B cell (primary cell): ENCODE data around the gene TEAD1. TPM values are rescaled to one million over a fixed set of nuclear protein-coding genes. Genes with fewer than 3 reads are reported as not detected.

ENCODE experiments used
- ATAC-seq: fragments of 200-7000 bp; cut with Tn5 transposase; one replicate; pipeline ENCODE4 v1.10.0; 2021; ENCODE audit warnings: low read depth, mild to moderate bottlenecking, moderate number of reproducible peaks, moderate library complexity
- CTCF ChIA-PET: fragments of 350-600 bp; sonication (Branson Sonifier 250); formaldehyde crosslinking; loops from one replicate; lab custom pipeline; 2021; ENCODE audit warnings: antibody characterized with exemption, inconsistent platforms; lab: Charles Lee
- POLR2A ChIA-PET: fragments of 350-600 bp; sonication (Branson Sonifier 250); formaldehyde crosslinking; loops from one replicate; lab custom pipeline; 2021; ENCODE audit warnings: antibody characterized with exemption; lab: Charles Lee
- DNase-seq: peaks from one replicate; pipeline ENCODE4 v3.0.0; 2013
- H2AFZ ChIP-seq: 2 replicates; pipeline ENCODE4 v1.6.1; 2012; ENCODE audit warnings: mild to moderate bottlenecking, low read depth, low read length; ENCODE audit not compliant: insufficient read depth, poor library complexity, severe bottlenecking
- H3K27ac ChIP-seq, 2 donors: 1 replicate in 1 of 2; 2 replicates in 1 of 2; pipeline ENCODE4 v1.5.1; 2012 to 2013; ENCODE audit warnings: low read length in 2 of 2, mild to moderate bottlenecking in 2 of 2, moderate library complexity in 1 of 2
- H3K27me3 ChIP-seq, 4 experiments: fragments of 200-600 bp in 1 of 4; sonication (generic) in 1 of 4; replicated peaks in 1 of 4; 1 replicate in 2 of 4; 2 replicates in 2 of 4; pipeline versions ENCODE4 v1.6.1 to v1.7.0; 2013 to 2016; ENCODE audit warnings: low read length in 3 of 4, mild to moderate bottlenecking in 2 of 4, mixed read lengths in 1 of 4, moderate library complexity in 1 of 4; ENCODE audit not compliant: insufficient read depth in 4 of 4, control insufficient read depth in 3 of 4; ENCODE audit errors: control extremely low read depth in 1 of 4
- H3K36me3 ChIP-seq, 2 experiments: replicated peaks in 1 of 2; 1 replicate in 1 of 2; 2 replicates in 1 of 2; pipeline versions ENCODE4 v1.6.1 to v1.7.1; 2013; ENCODE audit warnings: low read length in 1 of 2; ENCODE audit not compliant: insufficient read depth in 2 of 2, control insufficient read depth in 1 of 2; ENCODE audit errors: control extremely low read depth in 1 of 2, extremely low read depth in 1 of 2
- H3K4me1 ChIP-seq, 2 donors: fragments of 200-600 bp in 1 of 2; sonication (generic) in 1 of 2; 1 replicate in 1 of 2; 2 replicates in 1 of 2; pipeline versions ENCODE4 v1.5.1 to v1.6.1; 2013 to 2017; ENCODE audit warnings: low read length in 2 of 2; ENCODE audit not compliant: control insufficient read depth in 2 of 2, insufficient read depth in 2 of 2
- H3K4me2 ChIP-seq: replicated peaks from 2 replicates; pipeline ENCODE3; 2012; ENCODE audit warnings: mild to moderate bottlenecking, low read depth, low read length; ENCODE audit not compliant: poor library complexity, severe bottlenecking
- H3K4me3 ChIP-seq, 5 experiments: fragments of 200-600 bp in 1 of 5; sonication (generic) in 1 of 5; 1 replicate in 3 of 5; 2 replicates in 2 of 5; pipeline versions ENCODE4 v1.5.1 to v1.7.0; 2011 to 2016; ENCODE audit warnings: low read length in 4 of 5, mild to moderate bottlenecking in 4 of 5, low read depth in 2 of 5, control low read depth in 1 of 5, moderate library complexity in 1 of 5; ENCODE audit not compliant: insufficient read depth in 1 of 5; ENCODE audit errors: control extremely low read depth in 1 of 5, extremely low read depth in 1 of 5
- H3K79me2 ChIP-seq: fragments of 200-600 bp; sonication (generic); one replicate; pipeline ENCODE4 v1.6.0; 2016; ENCODE audit warnings: low read length; ENCODE audit not compliant: control insufficient read depth, insufficient read depth
- H3K9ac ChIP-seq: fragments of 200-600 bp; sonication (generic); 2 replicates; pipeline ENCODE4 v1.6.1; 2017; ENCODE audit warnings: mild to moderate bottlenecking, low read length, moderate library complexity
- H3K9me3 ChIP-seq, 3 donors: one replicate each; pipeline versions ENCODE4 v1.6.1 to v1.7.1; 2013; ENCODE audit warnings: low read length in 2 of 3; ENCODE audit not compliant: control insufficient read depth in 2 of 3, insufficient read depth in 1 of 3; ENCODE audit errors: control extremely low read depth in 1 of 3
- H4K20me1 ChIP-seq: 2 replicates; pipeline ENCODE4 v1.6.0; 2012; ENCODE audit warnings: mild to moderate bottlenecking, low read length; ENCODE audit not compliant: insufficient read depth, control insufficient read depth, poor library complexity, severe bottlenecking
- H3K27ac Mint-ChIP-seq: one replicate; pipeline ENCODE4 v1.8.0; 2021; ENCODE audit warnings: mixed read lengths
- H3K27me3 Mint-ChIP-seq: one replicate; pipeline ENCODE4 v1.8.0; 2021; ENCODE audit warnings: mixed read lengths
- H3K4me1 Mint-ChIP-seq: one replicate; pipeline ENCODE4 v1.8.0; 2021; ENCODE audit warnings: mixed read lengths
- H3K4me3 Mint-ChIP-seq: one replicate; pipeline ENCODE4 v1.8.0; 2021; ENCODE audit warnings: mixed read lengths
- H3K9me3 Mint-ChIP-seq: one replicate; pipeline ENCODE4 v1.8.0; 2022; ENCODE audit warnings: mixed read lengths; ENCODE audit not compliant: insufficient read depth
- CTCF ChIP-seq: fragments of 200-600 bp; IDR thresholded peaks from one replicate; pipeline ENCODE4 v1.8.0; 2022; ENCODE audit warnings: antibody characterized with exemption, mild to moderate bottlenecking
- EZH2 ChIP-seq: IDR thresholded peaks from 2 replicates; pipeline ENCODE4 v1.6.1; 2012; ENCODE audit warnings: borderline replicate concordance, low read depth, mild to moderate bottlenecking, moderate library complexity, low read length; ENCODE audit not compliant: insufficient read depth, poor library complexity, severe bottlenecking
- WGBS: methylation state at CpG from one replicate; pipeline ENCODE4 v1.1.5; 2013; ENCODE audit warnings: missing lambda C conversion rate; ENCODE audit not compliant: insufficient coverage; 5-methylcytosine and 5-hydroxymethylcytosine counted together
- intact Hi-C: fragments of 100-400 bp; cut with micrococcal nuclease; formaldehyde crosslinking; loops from one replicate; pipeline ENCODE4 v1.10.0; 2022
- polyA plus RNA-seq: library from polyadenylated mRNA; depleted of rRNA; stranded (reverse); fragments of >200 nt; gene quantifications from 2 replicates; pipeline ENCODE4 v1.2.3, GENCODE V29; 2012
- total RNA-seq, 2 donors: library from RNA; stranded (reverse); fragments of 120-200 nt in 1 of 2; gene quantifications; 1 replicate in 1 of 2; 2 replicates in 1 of 2; pipeline versions ENCODE4 v1.2.3 to v1.2.4, GENCODE V29; 2013 to 2022

Gene TEAD1
- total and polyA plus RNA-seq, 2 donors (not counting 1 experiment from before 2014, with no cell fraction given), result 0.30 TPM; not detected in 1

- DNase-seq, result no peak
- Histone ChIP-seq H2AFZ (no peak overlapping the region), H3K36me3 (no peaks in the 10 kb centered on the region), H3K9ac (no peak overlapping the region), H3K9me3 (no peaks in the 10 kb centered on the region), H3K4me2 (no peak overlapping the region), H3K27me3 (no peaks in the 10 kb centered on the region), H3K4me1 (no peaks in the 10 kb centered on the region), H3K27ac (no peak overlapping the region), H3K4me3 (no peak overlapping the region), H4K20me1 (no peaks in the 10 kb centered on the region), H3K79me2 (no peaks in the 10 kb centered on the region)
- CTCF ChIA-PET, result interaction anchor here (0.6 kb wide), 1 partner anchor 16 kb away, joined by 3 read pairs; no protein-coding TSS in a partner anchor
- Mint-ChIP-seq H3K27me3 (no peaks in the 10 kb centered on the region), H3K27ac (no peak overlapping the region), H3K9me3 (no peaks in the 10 kb centered on the region), H3K4me1 (no peaks in the 10 kb centered on the region), H3K4me3 (no peak overlapping the region)
- ATAC-seq, result no peak
- POLR2A ChIA-PET, result no interaction called here
- TF ChIP-seq CTCF (no peak), EZH2 (no peak)
- no CpG with 5 or more reads among the region's 4 CpGs for WGBS
- intact Hi-C loops, result no loop called here
Observed at GRCh38 chr11:12734625-12735024, 60.4 kb downstream of the TEAD1 start.

GRCh38 chr11:12735262-12735661 lies 61.0 kb downstream of the TEAD1 start:
- no peak overlapping the region for H3K9ac ChIP-seq
- no peaks in the 10 kb centered on the region for H3K4me1 ChIP-seq
- WGBS, result 80% methylated on average over 1 of the region's 7 CpGs
- H4K20me1 ChIP-seq, result no peaks in the 10 kb centered on the region
- H3K79me2 ChIP-seq, result no peaks in the 10 kb centered on the region
- H3K27me3 ChIP-seq, result no peaks in the 10 kb centered on the region
- Mint-ChIP-seq H3K27ac (no peak overlapping the region), H3K27me3 (no peaks in the 10 kb centered on the region), H3K4me3 (no peak overlapping the region), H3K9me3 (peaks cover 2% of the 10 kb centered on the region), H3K4me1 (no peaks in the 10 kb centered on the region)
- TF ChIP-seq EZH2 (no peak), CTCF (no peak)
- H3K27ac ChIP-seq, result no peak overlapping the region
- H3K9me3 ChIP-seq, result no peaks in the 10 kb centered on the region
- intact Hi-C loops, result no loop called here
- CTCF ChIA-PET, result no interaction called here
- no peak overlapping the region for H2AFZ ChIP-seq
- H3K4me3 ChIP-seq, result no peak overlapping the region
- POLR2A ChIA-PET, result no interaction called here
- ATAC-seq, result no peak
- no peak for DNase-seq
- no peaks in the 10 kb centered on the region for H3K36me3 ChIP-seq
- no peak overlapping the region for H3K4me2 ChIP-seq
